Activated CD4-positive, CD25-positive, alpha-beta regulatory T cell treated with anti-CD3 and anti-CD28 coated beads, Interleukin-2, amount 50 U/mL, for 16 hours (primary cell): ENCODE results near the gene RPS6KA1.

Experiments
- DNase-seq: peaks from one replicate; pipeline ENCODE4 v3.0.0-alpha.2; 2020; ENCODE audit warnings: low read depth, low spot score

Gene RPS6KA1

GRCh38 chr1:26531651-26532131 is 2.1 kb downstream of the RPS6KA1 start:
- no peak for DNase-seq

DNA sequence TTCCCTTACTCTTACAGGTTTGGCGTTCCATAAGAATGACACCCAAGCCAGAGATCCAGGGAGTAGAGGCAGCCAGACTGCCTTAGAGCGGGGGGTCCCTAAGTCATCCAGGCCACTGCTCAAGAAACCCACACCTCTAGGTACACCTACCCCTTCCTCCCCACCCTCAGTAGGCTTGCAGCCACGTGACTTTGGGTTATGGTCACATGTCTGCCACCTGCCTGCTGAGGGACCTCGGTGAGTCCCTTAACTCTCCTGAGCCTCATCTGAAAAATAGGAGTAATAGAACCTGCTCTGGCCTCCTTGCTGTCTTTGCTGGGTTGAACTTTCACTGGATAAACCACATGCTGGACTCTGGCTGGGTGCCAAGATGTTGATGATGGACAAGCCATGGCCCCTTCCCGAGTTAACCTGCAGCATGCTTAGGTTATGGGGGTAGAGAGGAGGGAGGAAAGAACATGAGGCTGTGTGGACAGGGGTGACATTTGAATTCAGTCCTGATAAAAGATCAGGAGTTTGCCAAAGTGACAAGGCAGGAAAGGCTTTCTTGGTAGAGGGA is 4.5 kb downstream of the RPS6KA1 start:
- DNase-seq = no peak

GRCh38 chr1:26535201-26535600 is 5.6 kb downstream of the RPS6KA1 start:
- no peak for DNase-seq

DNA sequence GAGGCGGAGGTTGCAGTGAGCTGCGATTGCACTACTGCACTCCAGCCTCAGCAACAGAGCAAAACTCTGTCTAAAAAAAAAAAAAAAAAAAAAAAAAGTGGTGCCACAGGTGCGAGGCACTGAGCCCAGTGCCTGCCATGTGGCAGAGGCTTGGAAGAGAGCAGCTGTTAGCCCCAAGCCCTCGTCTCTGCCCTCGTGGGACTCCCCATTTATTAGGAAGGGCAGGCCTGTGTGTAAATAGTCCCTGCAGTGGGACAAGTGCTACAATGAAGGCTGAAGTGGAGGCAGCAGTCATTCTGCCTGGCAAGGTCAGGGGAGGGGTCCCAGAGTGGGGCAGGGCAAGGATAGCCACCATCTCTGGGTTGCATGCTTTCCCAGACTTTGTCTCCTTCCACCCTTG is 6.5 kb downstream of the RPS6KA1 start:
- DNase-seq = no peak

DNA sequence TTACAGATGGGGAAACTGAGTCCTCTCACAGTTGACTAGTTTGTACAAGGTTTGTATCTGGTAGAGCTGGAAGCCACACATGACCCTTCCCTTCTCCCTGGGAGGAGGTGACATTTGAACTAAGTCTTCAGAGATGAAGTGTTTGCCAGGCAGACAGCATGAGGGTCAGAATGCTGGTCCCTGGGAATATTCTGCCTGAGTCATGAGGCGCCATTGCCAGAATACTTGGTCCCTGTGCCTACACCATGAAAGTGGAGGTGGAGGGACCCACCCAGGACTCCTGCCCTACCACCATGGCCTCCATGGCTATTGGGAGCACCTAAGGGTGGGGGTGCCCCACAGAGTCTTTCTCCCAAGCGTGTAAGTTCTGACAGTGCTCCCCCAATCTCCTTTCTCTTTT is 7.0 kb downstream of the RPS6KA1 start:
- DNase-seq = no peak

DNA sequence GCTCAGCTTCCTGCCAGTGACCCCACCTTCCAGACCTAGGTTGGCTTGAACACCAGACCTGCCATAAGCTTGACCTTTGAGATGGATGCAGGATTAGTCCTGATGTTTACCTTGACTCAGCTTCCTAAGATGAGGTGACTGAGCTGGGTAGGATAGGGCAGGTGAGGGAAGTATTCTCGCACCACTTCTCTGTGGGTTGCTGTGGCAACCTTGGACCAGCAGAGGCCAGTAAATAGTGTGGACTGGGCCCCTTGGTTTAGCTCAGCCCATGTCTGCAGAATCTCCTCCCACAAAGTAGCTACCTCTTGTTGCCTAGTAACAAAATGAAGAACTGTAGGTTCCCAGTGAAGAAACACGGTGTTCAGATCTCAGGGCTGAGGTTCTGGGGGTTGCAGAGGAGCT is 8.4 kb downstream of the RPS6KA1 start:
- no peak for DNase-seq

- peak; percentile 29 for DNase-seq
Observed at GRCh38 chr1:26538480-26539412, 9.2 kb downstream of the RPS6KA1 start.

DNA sequence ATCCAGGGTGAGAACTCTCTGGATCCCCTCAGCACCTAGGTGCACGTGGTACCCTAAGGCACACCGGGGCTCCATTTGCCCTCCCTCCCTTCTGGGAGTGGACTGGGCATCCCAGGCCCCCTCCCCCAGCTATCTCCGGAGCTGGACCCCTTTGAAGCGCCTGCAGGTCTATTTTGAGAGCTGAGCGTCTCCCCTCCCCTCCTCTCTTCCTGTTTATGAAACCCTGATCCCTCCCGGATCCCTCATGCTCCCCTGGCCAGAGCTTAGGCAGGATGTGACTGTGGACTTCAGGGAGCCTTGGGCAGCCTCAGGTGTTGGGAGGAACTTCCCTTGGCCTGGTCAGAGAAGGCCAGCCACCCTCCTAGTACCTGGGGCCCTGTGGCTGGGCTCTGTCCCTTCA is 10.2 kb downstream of the RPS6KA1 start:
- DNase-seq = no peak

DNA sequence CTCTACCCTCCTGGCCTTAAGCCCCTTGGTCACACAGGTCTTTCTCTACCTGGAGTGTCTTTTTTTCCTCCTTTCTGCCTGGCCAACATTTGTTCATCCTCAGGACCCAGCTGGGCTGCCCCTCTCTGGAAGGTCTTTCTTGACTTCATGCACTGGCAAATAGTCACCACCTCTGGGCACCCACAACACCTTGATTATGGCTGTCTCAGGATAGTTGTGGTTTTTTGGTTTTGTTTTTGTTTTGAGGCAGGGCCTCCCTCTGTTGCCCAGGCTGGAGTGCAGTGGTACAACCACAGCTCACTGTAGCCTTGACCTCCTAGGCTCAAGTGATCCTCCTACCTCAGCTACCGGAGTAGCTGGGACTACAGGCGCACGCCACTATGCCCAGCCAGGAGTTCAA is 10.8 kb downstream of the RPS6KA1 start:
- DNase-seq = no peak

DNA sequence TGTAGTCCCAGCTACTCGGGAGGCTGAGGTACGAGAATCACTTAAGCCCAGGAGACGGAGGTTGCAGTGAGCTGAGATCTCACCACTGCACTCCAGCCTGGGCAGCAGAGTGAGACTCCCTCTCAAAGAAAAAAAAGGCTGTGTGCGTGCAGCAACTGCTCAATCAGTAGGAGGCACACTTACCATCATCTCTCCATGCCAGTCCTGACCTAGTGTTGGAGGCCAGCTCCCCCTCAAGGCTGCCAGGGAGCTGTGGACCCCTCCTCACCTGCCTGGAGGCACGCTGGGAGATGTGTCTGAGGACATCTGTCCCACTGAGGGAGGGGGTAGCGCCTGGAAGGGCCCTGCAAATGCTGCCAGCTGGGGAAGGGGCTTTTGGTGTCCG is 11.9 kb downstream of the RPS6KA1 start:
- DNase-seq = no peak

GRCh38 chr1:26541816-26542711 is 12.5 kb downstream of the RPS6KA1 start:
- DNase-seq = peak; percentile 41

DNA sequence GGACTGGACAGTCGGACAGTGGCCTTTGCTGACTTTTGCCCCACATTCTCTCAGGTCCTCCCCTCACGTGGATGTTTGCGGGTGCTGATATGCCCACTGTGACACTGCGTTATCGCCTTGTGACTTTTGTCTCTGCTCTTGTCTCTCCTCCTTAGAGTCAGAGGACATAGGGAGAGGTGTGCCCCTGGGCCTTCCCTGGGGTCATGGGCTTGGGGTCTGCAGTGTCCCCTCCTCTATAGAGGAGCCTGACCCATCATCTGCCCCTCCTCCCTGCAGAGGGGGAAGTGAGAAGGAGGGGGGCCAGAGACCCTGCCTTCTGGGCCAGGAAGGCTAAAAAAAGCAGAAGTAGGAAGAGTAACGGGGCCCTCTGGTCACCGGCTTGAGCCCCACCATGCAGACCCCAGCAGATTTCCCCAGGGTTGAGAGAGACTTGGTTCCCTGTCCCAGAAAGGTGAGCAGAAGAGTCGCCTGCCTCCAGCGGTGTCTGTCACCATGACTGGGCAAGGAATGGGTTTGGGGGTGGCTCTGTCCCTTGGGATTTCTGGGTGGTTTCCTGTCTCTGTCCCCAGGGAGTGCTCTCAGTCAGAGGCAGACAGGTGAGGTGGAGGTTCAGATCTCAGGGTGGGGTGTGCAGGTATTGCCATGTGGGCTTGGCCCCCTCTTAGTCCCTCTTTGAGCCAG is 13.3 kb downstream of the RPS6KA1 start:
- DNase-seq = no peak

- DNase-seq = no peak
Observed at GRCh38 chr1:26543462-26543861, 13.9 kb downstream of the RPS6KA1 start.

DNA sequence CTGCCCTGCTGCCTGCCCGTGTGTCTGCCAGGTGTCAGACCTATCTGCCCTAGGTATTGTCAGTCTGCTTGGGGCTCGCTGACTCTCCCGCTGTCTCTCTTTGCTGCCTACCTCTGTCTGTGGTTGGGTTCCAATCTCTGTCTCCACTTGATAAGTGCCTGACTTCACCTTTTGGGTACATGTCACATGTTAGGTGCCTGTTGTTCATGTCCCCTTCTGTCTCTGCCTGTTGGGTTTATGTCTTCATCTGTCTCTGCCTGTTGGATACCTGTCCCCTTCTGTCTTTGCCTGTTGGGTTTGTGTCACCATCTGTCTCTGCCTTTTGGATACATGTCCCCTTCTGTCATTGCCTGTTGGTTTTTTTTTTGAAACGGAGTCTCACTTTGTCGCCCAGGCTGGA is 14.6 kb downstream of the RPS6KA1 start:
- DNase-seq = no peak

GRCh38 chr1:26545969-26546323 is 16.4 kb downstream of the RPS6KA1 start:
- DNase-seq = no peak

GRCh38 chr1:26546375-26546774 is 16.8 kb downstream of the RPS6KA1 start:
- no peak for DNase-seq

GRCh38 chr1:26546819-26547218 is 17.3 kb downstream of the RPS6KA1 start:
- DNase-seq = no peak

DNA sequence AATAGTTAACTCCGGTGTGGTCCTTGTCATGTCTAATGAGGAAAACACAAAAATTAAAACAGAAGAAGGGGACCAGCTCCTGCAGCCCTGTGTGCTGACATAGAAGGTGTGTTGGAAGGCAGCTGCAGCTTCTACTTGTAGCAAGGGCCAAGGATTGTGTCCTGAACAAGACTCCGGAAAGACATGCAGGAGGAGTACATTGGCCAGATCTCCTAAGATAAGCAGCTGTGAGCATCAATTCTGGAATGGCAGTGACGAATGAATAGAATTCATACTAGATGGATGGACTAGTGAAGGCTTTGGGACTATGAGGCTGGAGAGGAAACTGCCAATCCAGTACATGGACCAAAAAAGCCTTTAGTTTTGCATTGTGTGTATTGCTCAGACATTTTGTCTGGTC is 19.3 kb downstream of the RPS6KA1 start:
- DNase-seq = no peak

GRCh38 chr1:26550946-26551345 is 21.4 kb downstream of the RPS6KA1 start:
- DNase-seq = no peak

DNA sequence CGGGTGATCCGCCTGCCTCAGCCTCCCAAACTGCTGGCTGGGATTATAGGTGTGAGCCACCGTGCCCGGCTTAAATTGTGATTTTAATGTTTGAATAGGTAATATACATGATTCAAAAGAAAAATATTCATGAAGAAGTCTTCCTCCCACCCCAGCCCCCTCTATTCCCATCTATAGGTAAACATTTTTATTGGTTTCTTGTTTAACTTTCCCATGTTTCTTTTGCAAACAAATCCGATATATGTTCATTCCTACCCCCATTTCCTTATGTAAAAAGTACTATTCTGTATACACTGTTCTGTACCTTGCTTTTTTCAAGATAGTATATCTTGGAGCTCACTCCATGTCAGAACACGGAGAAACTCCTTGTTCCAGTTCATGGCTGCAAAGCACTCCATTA is 23.2 kb downstream of the RPS6KA1 start:
- no peak for DNase-seq

- no peak for DNase-seq
Observed at GRCh38 chr1:26553942-26554682, 24.6 kb downstream of the RPS6KA1 start.
